Thymus (tissue), 11 donors: ENCODE data around the gene CIDEB. TPM values are rescaled to one million over a fixed set of nuclear protein-coding genes. Genes with fewer than 3 reads are reported as not detected.
A peak's percentile ranks its signal among the peaks of the same experiment; 100 is the strongest.

Experiments used
- DNase-seq, 9 donors: peaks; one replicate each; pipeline ENCODE4 v3.0.0-alpha.2; 2013; ENCODE audit warnings: low spot score in 9 of 9, low read depth in 6 of 9, missing footprints in 1 of 9
- H3K27ac ChIP-seq, 2 donors: one replicate each; pipeline ENCODE4 v1.5.1; 2013; ENCODE audit warnings: control low read depth in 1 of 2, low read depth in 1 of 2, low read length in 1 of 2, mild to moderate bottlenecking in 1 of 2, moderate library complexity in 1 of 2
- H3K27me3 ChIP-seq, 2 donors: one replicate each; pipeline ENCODE4 v1.5.1; 2013; ENCODE audit warnings: low read length in 1 of 2; ENCODE audit not compliant: control insufficient read depth in 2 of 2, insufficient read depth in 1 of 2
- H3K36me3 ChIP-seq, 2 donors: one replicate each; pipeline ENCODE4 v1.5.1; 2013; ENCODE audit warnings: low read length in 1 of 2, mild to moderate bottlenecking in 1 of 2, moderate library complexity in 1 of 2; ENCODE audit not compliant: control insufficient read depth in 2 of 2, insufficient read depth in 2 of 2
- H3K4me1 ChIP-seq, 2 donors: one replicate each; pipeline ENCODE4 v1.5.1; 2013; ENCODE audit warnings: low read length in 2 of 2; ENCODE audit not compliant: control insufficient read depth in 2 of 2, insufficient read depth in 2 of 2
- H3K4me3 ChIP-seq, 2 donors: one replicate each; pipeline ENCODE4 v1.5.1; 2013; ENCODE audit warnings: low read length in 2 of 2, control low read depth in 1 of 2, mild to moderate bottlenecking in 1 of 2
- H3K9me3 ChIP-seq, 2 donors: one replicate each; pipeline ENCODE4 v1.5.1; 2013; ENCODE audit warnings: low read length in 1 of 2, mild to moderate bottlenecking in 1 of 2; ENCODE audit not compliant: control insufficient read depth in 2 of 2, insufficient read depth in 1 of 2
- WGBS: extraction: QIAGEN DNeasy Blood & Tissue Kit; methylation state at CpG from one replicate; pipeline ENCODE4 v1.1.7; 2013; 5-methylcytosine and 5-hydroxymethylcytosine counted together
- polyA plus RNA-seq: library from polyadenylated mRNA; stranded (reverse); fragments of 200-250 nt; gene quantifications from one replicate; pipeline ENCODE4 v1.2.3, GENCODE V29; 2013
- total RNA-seq: library from RNA; stranded (reverse); fragments of 120-200 nt; gene quantifications from one replicate; pipeline ENCODE4 v1.2.4, GENCODE V29; 2013
- donor health status: healthy.

CIDEB gene
- total and polyA plus RNA-seq, 2 donors: 8.1 to 13.4 TPM

- Histone ChIP-seq H3K4me1 (no peaks in the 10 kb centered on the region), H3K4me3 (no peak overlapping the region), H3K27me3 (peaks cover 0 to 43% of the 10 kb centered on the region in 2 donors), H3K9me3 (no peaks in the 10 kb centered on the region), H3K36me3 (no peaks in the 10 kb centered on the region), H3K27ac (no peak overlapping the region)
- DNase-seq: no peak
- WGBS: 93% methylated on average over 1 of the region's 1 CpG
Observed at GRCh38 chr14:24347134-24347533, 39.4 kb upstream of the CIDEB start.

- Histone ChIP-seq H3K36me3 (no peaks in the 10 kb centered on the region), H3K4me3 (no peak overlapping the region), H3K9me3 (no peaks in the 10 kb centered on the region), H3K27ac (no peak overlapping the region), H3K4me1 (peaks cover 2 to 12% of the 10 kb centered on the region in 2 donors), H3K27me3 (peaks cover 3 to 41% of the 10 kb centered on the region in 2 donors)
- no peak for DNase-seq
- WGBS: 88% methylated on average over 7 of the region's 7 CpGs
Observed at GRCh38 chr14:24343795-24344660, 36.3 kb upstream of the CIDEB start.

GRCh38 chr14:24342889-24343288 lies 35.1 kb upstream of the CIDEB start:
- 99% methylated on average over 4 of the region's 4 CpGs for WGBS
- Histone ChIP-seq H3K4me3 (no peak overlapping the region), H3K27me3 (peaks cover 3 to 49% of the 10 kb centered on the region in 2 donors), H3K36me3 (no peaks in the 10 kb centered on the region), H3K27ac (no peak overlapping the region), H3K9me3 (no peaks in the 10 kb centered on the region), H3K4me1 (peaks cover 4 to 14% of the 10 kb centered on the region in 2 donors)
- DNase-seq: no peak

GRCh38 chr14:24340606-24341005 lies 32.8 kb upstream of the CIDEB start:
- DNase-seq: no peak
- Histone ChIP-seq H3K4me1 (peaks cover 4 to 16% of the 10 kb centered on the region in 2 donors), H3K9me3 (no peaks in the 10 kb centered on the region), H3K36me3 (peaks cover 0 to 13% of the 10 kb centered on the region in 2 donors), H3K4me3 (no peak overlapping the region), H3K27me3 (peaks cover 14 to 65% of the 10 kb centered on the region in 2 donors), H3K27ac (no peak overlapping the region)
- WGBS: 100% methylated on average over 1 of the region's 1 CpG

GRCh38 chr14:24339284-24340151 lies 31.7 kb upstream of the CIDEB start, which contains the start of gene RIPK3:
Gene RIPK3, minus strand, starts transcription at chr14:24339991. Its CDS starts 165 bp downstream, at chr14:24339826.
- 6% methylated on average over 51 of the region's 51 CpGs for WGBS
- Histone ChIP-seq H3K4me3 (peak within 1 kb of the TSS; percentile 62 to 76), H3K27me3 (peaks cover 25 to 72% of the 10 kb centered on the region in 2 donors), H3K4me1 (peaks cover 6 to 22% of the 10 kb centered on the region in 2 donors), H3K9me3 (peaks cover 0 to 5% of the 10 kb centered on the region in 2 donors), H3K27ac (peak within 1 kb of the TSS in 1 of 2 donors; percentile 22), H3K36me3 (peaks cover 0 to 13% of the 10 kb centered on the region in 2 donors)
- peak; percentile 42 to 87 (median 59) for DNase-seq

GRCh38 chr14:24338843-24339242 lies 31.1 kb upstream of the CIDEB start:
- 91% methylated on average over 14 of the region's 14 CpGs for WGBS
- peak overlapping the region; percentile 62 to 76 for H3K4me3 ChIP-seq
- H3K36me3 ChIP-seq: peaks cover 0 to 13% of the 10 kb centered on the region in 2 donors
- peaks cover 0 to 8% of the 10 kb centered on the region in 2 donors for H3K9me3 ChIP-seq
- peaks cover 32 to 75% of the 10 kb centered on the region in 2 donors for H3K27me3 ChIP-seq
- DNase-seq: no peak
- no peak overlapping the region for H3K27ac ChIP-seq
- H3K4me1 ChIP-seq: peaks cover 9 to 29% of the 10 kb centered on the region in 2 donors

GRCh38 chr14:24337824-24338175 lies 30.0 kb upstream of the CIDEB start:
- 97% methylated on average over 8 of the region's 8 CpGs for WGBS
- peaks cover 41 to 84% of the 10 kb centered on the region in 2 donors for H3K27me3 ChIP-seq
- peaks cover 11 to 37% of the 10 kb centered on the region in 2 donors for H3K4me1 ChIP-seq
- peaks cover 0 to 8% of the 10 kb centered on the region in 2 donors for H3K9me3 ChIP-seq
- H3K4me3 ChIP-seq: no peak overlapping the region
- no peak overlapping the region for H3K27ac ChIP-seq
- DNase-seq: no peak
- peaks cover 0 to 13% of the 10 kb centered on the region in 2 donors for H3K36me3 ChIP-seq

- Histone ChIP-seq H3K27ac (no peak overlapping the region), H3K4me3 (no peak overlapping the region), H3K36me3 (peaks cover 0 to 13% of the 10 kb centered on the region in 2 donors), H3K4me1 (peaks cover 11 to 43% of the 10 kb centered on the region in 2 donors), H3K9me3 (peaks cover 0 to 8% of the 10 kb centered on the region in 2 donors), H3K27me3 (peaks cover 46 to 87% of the 10 kb centered on the region in 2 donors)
- DNase-seq: no peak
- WGBS: 97% methylated on average over 7 of the region's 7 CpGs
Observed at GRCh38 chr14:24337144-24337823, 29.5 kb upstream of the CIDEB start.
